Prostate gland (tissue), 2 donors: ENCODE results near the gene AHNAK2.

Experiments
- POLR2A ChIP-seq: fragments of 450-650 bp; IDR thresholded peaks from one replicate; pipeline ENCODE4 v1.6.1; 2016; ENCODE audit warnings: antibody characterized with exemption, mild to moderate bottlenecking
- POLR2AphosphoS5 ChIP-seq: sonication (generic); formaldehyde crosslinking; IDR thresholded peaks from one replicate; pipeline ENCODE4 v1.6.1; 2017; ENCODE audit warnings: antibody characterized with exemption
- TF ChIP-seq, protein P1 (sequence below), 4 experiments: fragments of 200-600 bp in 2 of 4; fragments of 450-650 bp in 2 of 4; sonication (generic) in 2 of 4; IDR thresholded peaks; 1 replicate in 3 of 4; 2 replicates in 1 of 4; pipeline ENCODE4 v1.5.1; 2016 to 2019; ENCODE audit warnings: antibody characterized with exemption in 4 of 4, mild to moderate bottlenecking in 2 of 4, moderate library complexity in 2 of 4

DNA sequence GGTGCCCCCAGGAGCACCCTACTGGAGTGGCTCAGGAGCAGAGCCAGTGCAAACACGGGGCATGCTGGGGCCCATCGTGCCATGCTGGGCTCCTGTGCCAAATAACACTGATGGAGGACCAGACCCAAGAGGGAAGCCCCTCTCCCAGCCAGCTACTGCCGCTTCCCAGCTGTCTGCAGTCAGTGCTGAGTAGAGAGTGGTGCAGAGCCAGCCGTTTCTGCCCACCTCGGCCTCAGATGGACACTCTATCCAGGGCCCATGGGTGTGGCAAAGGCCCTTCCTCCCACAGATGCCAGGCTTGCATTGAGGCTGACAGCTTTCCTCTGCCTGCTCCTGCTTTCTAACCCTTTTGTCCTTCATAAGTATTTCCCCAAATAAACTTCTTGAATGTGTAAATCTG lies 20.6 kb upstream of the AHNAK2 start:
- TF ChIP-seq POLR2AphosphoS5: no peak
- TF ChIP-seq, protein P1, sequence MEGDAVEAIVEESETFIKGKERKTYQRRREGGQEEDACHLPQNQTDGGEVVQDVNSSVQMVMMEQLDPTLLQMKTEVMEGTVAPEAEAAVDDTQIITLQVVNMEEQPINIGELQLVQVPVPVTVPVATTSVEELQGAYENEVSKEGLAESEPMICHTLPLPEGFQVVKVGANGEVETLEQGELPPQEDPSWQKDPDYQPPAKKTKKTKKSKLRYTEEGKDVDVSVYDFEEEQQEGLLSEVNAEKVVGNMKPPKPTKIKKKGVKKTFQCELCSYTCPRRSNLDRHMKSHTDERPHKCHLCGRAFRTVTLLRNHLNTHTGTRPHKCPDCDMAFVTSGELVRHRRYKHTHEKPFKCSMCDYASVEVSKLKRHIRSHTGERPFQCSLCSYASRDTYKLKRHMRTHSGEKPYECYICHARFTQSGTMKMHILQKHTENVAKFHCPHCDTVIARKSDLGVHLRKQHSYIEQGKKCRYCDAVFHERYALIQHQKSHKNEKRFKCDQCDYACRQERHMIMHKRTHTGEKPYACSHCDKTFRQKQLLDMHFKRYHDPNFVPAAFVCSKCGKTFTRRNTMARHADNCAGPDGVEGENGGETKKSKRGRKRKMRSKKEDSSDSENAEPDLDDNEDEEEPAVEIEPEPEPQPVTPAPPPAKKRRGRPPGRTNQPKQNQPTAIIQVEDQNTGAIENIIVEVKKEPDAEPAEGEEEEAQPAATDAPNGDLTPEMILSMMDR (IDR thresholded peaks at IDR 0.05): no peak
- no peak for TF ChIP-seq POLR2A
